WTC11 (cell line): ENCODE results near the gene TCAF2.
"Not testable (repeated sequence)": the region's sequence is repeated elsewhere in the genome, so short reads cannot be mapped to it uniquely, and the experiment has no call there.

Source experiments
- ATF2 ChIP-seq: sonication (generic); formaldehyde crosslinking; IDR thresholded peaks from 2 replicates; pipeline ENCODE4 v1.8.1; 2022; ENCODE audit warnings: low read depth, missing genetic modification reagents, borderline replicate concordance
- ATF3 ChIP-seq: sonication (generic); formaldehyde crosslinking; conservative IDR thresholded peaks from 2 replicates; pipeline ENCODE4 v1.8.1; 2022; ENCODE audit warnings: mild to moderate bottlenecking, missing genetic modification reagents
- CREM ChIP-seq: sonication (generic); formaldehyde crosslinking; IDR thresholded peaks from 2 replicates; pipeline ENCODE4 v1.8.1; 2022; ENCODE audit warnings: mild to moderate bottlenecking, missing genetic modification reagents, moderate library complexity
- CTCF ChIP-seq: fragments of 200-600 bp; IDR thresholded peaks from 2 replicates; pipeline ENCODE4 v1.8.0; 2022; ENCODE audit warnings: antibody characterized with exemption
- MAX ChIP-seq: sonication (generic); formaldehyde crosslinking; IDR thresholded peaks from 2 replicates; pipeline ENCODE4 v1.8.0; 2022; ENCODE audit warnings: mild to moderate bottlenecking, missing genetic modification reagents
- NR2C2 ChIP-seq: sonication (generic); formaldehyde crosslinking; IDR thresholded peaks from 2 replicates; pipeline ENCODE4 v1.8.0; 2022; ENCODE audit warnings: mild to moderate bottlenecking, missing genetic modification reagents
- RELA ChIP-seq: sonication (generic); formaldehyde crosslinking; IDR thresholded peaks from 2 replicates; pipeline ENCODE4 v1.8.1; 2022; ENCODE audit warnings: missing genetic modification reagents, mild to moderate bottlenecking, borderline replicate concordance
- SP1 ChIP-seq: sonication (generic); formaldehyde crosslinking; conservative IDR thresholded peaks from 2 replicates; pipeline ENCODE4 v1.8.1; 2022; ENCODE audit warnings: missing genetic modification reagents
- USF2 ChIP-seq: sonication (generic); formaldehyde crosslinking; IDR thresholded peaks from 2 replicates; pipeline ENCODE4 v1.8.1; 2023; ENCODE audit warnings: mild to moderate bottlenecking, missing genetic modification reagents, moderate library complexity
- ZBTB21 ChIP-seq: sonication (generic); formaldehyde crosslinking; IDR thresholded peaks from 2 replicates; pipeline ENCODE4 v1.8.1; 2023; ENCODE audit warnings: mild to moderate bottlenecking, missing genetic modification reagents, borderline replicate concordance

GRCh38 chr7:143615545-143615944 lies 5.2 kb upstream of the TCAF2 start:
- not testable (repeated sequence) for TF ChIP-seq CTCF; CREM; ATF3; MAX (CRISPR knock-in tag); RELA (CRISPR knock-in tag); ATF2; USF2; SP1 (CRISPR knock-in tag); NR2C2 (CRISPR knock-in tag); ZBTB21 (CRISPR knock-in tag)
